ENCODE data around the gene GPATCH4.
A peak's percentile ranks its signal among the peaks of the same experiment; 100 is the strongest.
"Not testable (repeated sequence)": the region's sequence is repeated elsewhere in the genome, so short reads cannot be mapped to it uniquely, and the experiment has no call there.

Gene GPATCH4

GRCh38 chr1:156626079-156626438, 24.8 kb upstream of the GPATCH4 start:
- DNase-seq (ENCODE audit: low spot score), result no peak

GRCh38 chr1:156625436-156626078, 24.3 kb upstream of the GPATCH4 start:
- DNase-seq (ENCODE audit: low spot score), result peak; percentile 69

GRCh38 chr1:156624814-156625435, 23.6 kb upstream of the GPATCH4 start:
- no peak for DNase-seq (ENCODE audit: low spot score)

- peak; percentile 68 for DNase-seq (ENCODE audit: low spot score)
These were observed 22.9 kb upstream of the GPATCH4 start for GRCh38 chr1:156623946-156624813.

GRCh38 chr1:156622581-156623297, 21.5 kb upstream of the GPATCH4 start:
- no peak for DNase-seq (ENCODE audit: low spot score)

GRCh38 chr1:156619582-156619955, 18.3 kb upstream of the GPATCH4 start:
- no peak for DNase-seq (ENCODE audit: low spot score)

GRCh38 chr1:156618853-156619581, 17.7 kb upstream of the GPATCH4 start, which contains the start of gene HAPLN2:
HAPLN2 (plus strand) TSS chr1:156619415; CDS start chr1:156623491, 4,076 bp downstream.
- peak; percentile 52 for DNase-seq (ENCODE audit: low spot score)

GRCh38 chr1:156616463-156616862, 15.2 kb upstream of the GPATCH4 start:
- no peak for DNase-seq (ENCODE audit: low spot score)

- no peak for DNase-seq (ENCODE audit: low spot score)
These were observed 14.7 kb upstream of the GPATCH4 start for GRCh38 chr1:156615946-156616345.

- DNase-seq (ENCODE audit: low spot score), result no peak
These were observed 11.4 kb upstream of the GPATCH4 start for GRCh38 chr1:156612666-156613065.

GRCh38 chr1:156610072-156610471, 8.8 kb upstream of the GPATCH4 start:
- DNase-seq (ENCODE audit: low spot score), result not testable (repeated sequence)

- peak; percentile 50 for DNase-seq (ENCODE audit: low spot score)
These were observed 7.7 kb upstream of the GPATCH4 start for GRCh38 chr1:156608981-156609380.

GRCh38 chr1:156608036-156608674, 6.9 kb upstream of the GPATCH4 start:
- DNase-seq (ENCODE audit: low spot score), result peak; percentile 96

GRCh38 chr1:156607344-156607743, 6.1 kb upstream of the GPATCH4 start:
- DNase-seq (ENCODE audit: low spot score), result not testable (repeated sequence)

GRCh38 chr1:156602557-156602993, 1.3 kb upstream of the GPATCH4 start:
- no peak for DNase-seq (ENCODE audit: low spot score)

- no peak for DNase-seq (ENCODE audit: low spot score)
These were observed 613 bp upstream of the GPATCH4 start for GRCh38 chr1:156601892-156602291.

- no peak for DNase-seq (ENCODE audit: low spot score)
These were observed 552 bp downstream of the GPATCH4 start for GRCh38 chr1:156600733-156601121.

- no peak for DNase-seq (ENCODE audit: low spot score)
These were observed 1.5 kb downstream of the GPATCH4 start for GRCh38 chr1:156599811-156600210.

GRCh38 chr1:156598731-156599432, 2.4 kb downstream of the GPATCH4 start:
- no peak for DNase-seq (ENCODE audit: low spot score)

- no peak for DNase-seq (ENCODE audit: low spot score)
These were observed 3.2 kb downstream of the GPATCH4 start for GRCh38 chr1:156598125-156598524.
